ENCODE measurements around the gene ZSWIM5. TPM values are rescaled to one million over a fixed set of nuclear protein-coding genes. Genes with fewer than 3 reads are reported as not detected.
"Not testable (repeated sequence)": the region's sequence is repeated elsewhere in the genome, so short reads cannot be mapped to it uniquely, and the experiment has no call there.

ZSWIM5 gene
- total RNA-seq, 1 experiment from 2014 or later, result 7.9 TPM

DNA sequence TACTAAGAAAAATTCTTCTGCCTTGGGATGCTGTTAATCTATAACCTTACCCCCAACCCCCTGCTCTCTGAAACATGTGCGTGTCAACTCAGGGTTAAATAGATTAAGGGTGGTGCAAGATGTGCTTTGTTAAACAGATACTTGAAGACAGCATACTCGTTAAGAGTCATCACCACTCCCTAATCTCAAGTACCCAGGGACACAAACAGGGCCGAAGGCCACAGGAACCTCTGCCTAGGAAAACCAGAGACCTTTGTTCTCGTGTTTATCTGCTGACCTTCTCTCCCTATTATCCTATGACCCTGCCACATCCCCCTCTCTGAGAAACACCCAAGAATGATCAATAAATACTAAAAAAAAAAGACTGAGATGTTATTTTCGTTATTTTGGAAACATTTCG is 99.5 kb downstream of the ZSWIM5 start:
- DNase-seq (ENCODE audit: low read depth, low spot score); ATAC-seq; H3K27ac ChIP-seq (ENCODE audit: low read length); BruUV-seq (replicated peaks); H3K27me3 ChIP-seq (ENCODE audit: control insufficient read depth, insufficient read depth, low read length); H3K9me3 ChIP-seq (ENCODE audit: control insufficient read depth, insufficient read depth, low read depth, low read length); CTCF ChIA-PET; in situ Hi-C loops (cut with HindIII; ENCODE audit: low pct_unique_long_range_greater_than_20kb, low sequenced_read_pairs); H3K4me3 ChIP-seq (ENCODE audit: low read depth in 2 of 2, low read length in 2 of 2); H3K36me3 ChIP-seq (ENCODE audit: control insufficient read depth, insufficient read depth, low read length); intact Hi-C loops (cut with micrococcal nuclease; ENCODE audit: unreplicated experiment); POLR2A ChIA-PET; H3K4me1 ChIP-seq (ENCODE audit: control insufficient read depth, insufficient read depth, low read length): not testable (repeated sequence)

DNA sequence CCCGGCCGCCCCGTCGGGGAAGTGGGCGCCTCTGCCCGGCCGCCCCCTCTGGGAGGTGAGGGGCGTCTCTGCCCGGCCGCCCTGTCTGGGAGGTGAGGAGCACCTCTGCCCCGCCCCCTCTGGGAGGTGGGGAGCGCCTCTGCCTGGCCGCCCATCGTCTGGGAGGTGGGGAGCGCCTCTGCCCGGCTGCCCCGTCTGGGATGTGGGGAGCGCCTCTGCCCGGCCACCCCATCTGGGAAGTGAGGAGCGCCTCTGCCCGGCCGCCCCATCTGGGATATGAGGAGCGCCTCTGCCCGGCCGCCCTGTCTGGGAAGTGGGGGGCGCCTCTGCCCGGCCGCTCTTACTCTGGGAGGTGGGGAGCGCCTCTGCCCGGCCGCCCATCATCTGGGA is 100.3 kb downstream of the ZSWIM5 start:
- intact Hi-C loops (cut with micrococcal nuclease; ENCODE audit: unreplicated experiment); H3K4me1 ChIP-seq (ENCODE audit: control insufficient read depth, insufficient read depth, low read length); H3K27ac ChIP-seq (ENCODE audit: low read length); BruUV-seq (replicated peaks); in situ Hi-C loops (cut with HindIII; ENCODE audit: low pct_unique_long_range_greater_than_20kb, low sequenced_read_pairs); POLR2A ChIA-PET; H3K4me3 ChIP-seq (ENCODE audit: low read depth in 2 of 2, low read length in 2 of 2); H3K36me3 ChIP-seq (ENCODE audit: control insufficient read depth, insufficient read depth, low read length); DNase-seq (ENCODE audit: low read depth, low spot score); H3K9me3 ChIP-seq (ENCODE audit: control insufficient read depth, insufficient read depth, low read depth, low read length); ATAC-seq; H3K27me3 ChIP-seq (ENCODE audit: control insufficient read depth, insufficient read depth, low read length); CTCF ChIA-PET: not testable (repeated sequence)

DNA sequence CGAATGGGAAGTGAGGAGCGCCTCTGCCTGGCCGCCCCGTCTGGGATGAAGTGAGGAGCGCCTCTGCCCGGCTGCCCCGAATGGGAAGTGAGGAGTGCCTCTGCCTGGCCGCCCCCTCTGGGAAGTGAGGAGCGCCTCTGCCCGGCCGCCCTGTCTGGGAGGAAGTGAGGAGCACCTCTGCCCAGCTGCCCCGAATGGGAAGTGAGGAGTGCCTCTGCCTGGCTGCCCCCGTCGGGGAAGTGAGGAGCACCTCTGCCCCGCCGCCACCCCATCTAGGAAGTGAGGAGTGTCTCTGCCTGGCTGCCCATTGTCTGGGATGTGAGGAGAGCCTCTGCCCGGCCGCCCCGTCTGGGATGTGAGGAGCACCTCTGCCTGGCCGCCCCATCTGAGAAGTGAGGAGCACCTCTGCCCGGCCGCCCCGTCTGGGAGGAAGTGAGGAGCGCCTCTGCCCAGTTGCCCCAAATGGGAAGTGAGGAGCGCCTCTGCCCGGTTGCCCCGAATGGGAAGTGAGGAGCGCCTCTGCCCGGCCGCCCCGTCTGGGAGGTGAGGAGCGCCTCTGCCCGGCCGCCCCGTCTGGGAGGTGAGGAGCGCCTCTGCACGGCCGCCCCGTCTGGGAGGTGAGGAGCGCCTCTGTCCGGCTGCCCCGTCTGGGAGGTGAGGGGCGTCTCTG is 100.8 kb downstream of the ZSWIM5 start:
- ATAC-seq; H3K27me3 ChIP-seq (ENCODE audit: control insufficient read depth, insufficient read depth, low read length); BruUV-seq (replicated peaks); H3K9me3 ChIP-seq (ENCODE audit: control insufficient read depth, insufficient read depth, low read depth, low read length); H3K4me1 ChIP-seq (ENCODE audit: control insufficient read depth, insufficient read depth, low read length); H3K27ac ChIP-seq (ENCODE audit: low read length); H3K4me3 ChIP-seq (ENCODE audit: low read depth in 2 of 2, low read length in 2 of 2); H3K36me3 ChIP-seq (ENCODE audit: control insufficient read depth, insufficient read depth, low read length); POLR2A ChIA-PET; intact Hi-C loops (cut with micrococcal nuclease; ENCODE audit: unreplicated experiment); in situ Hi-C loops (cut with HindIII; ENCODE audit: low pct_unique_long_range_greater_than_20kb, low sequenced_read_pairs); CTCF ChIA-PET; DNase-seq (ENCODE audit: low read depth, low spot score): not testable (repeated sequence)

DNA sequence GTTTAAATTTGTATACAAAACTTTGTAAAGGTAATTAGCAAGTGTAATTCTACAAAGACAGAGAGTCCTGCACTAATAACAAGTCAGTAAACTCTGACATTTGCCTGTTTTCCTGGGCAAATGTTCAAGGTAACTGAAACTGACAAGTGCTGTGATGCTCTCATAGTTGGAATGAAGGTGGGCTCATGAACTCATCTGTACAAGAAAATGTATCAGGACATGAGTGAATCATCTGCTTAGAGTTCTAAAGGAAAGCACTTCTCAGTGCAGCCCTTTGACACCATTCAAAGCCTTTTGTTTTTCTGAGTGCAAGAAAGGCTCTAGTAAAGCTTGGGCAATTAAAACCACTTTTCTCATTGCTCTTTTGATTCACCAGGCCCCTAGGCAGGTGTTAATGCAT is 102.9 kb downstream of the ZSWIM5 start:
- ChIA-PET POLR2A (no interaction called here), CTCF (no interaction called here)
- DNase-seq (ENCODE audit: low read depth, low spot score), result no peak
- TF ChIP-seq POLR2AphosphoS5 (IDR thresholded peaks at IDR 0.05; ENCODE audit: low read depth, low read length), result no peak
- H3K36me3 ChIP-seq (ENCODE audit: control insufficient read depth, insufficient read depth, low read length), result no peaks in the 10 kb centered on the region
- intact Hi-C loops (cut with micrococcal nuclease; ENCODE audit: unreplicated experiment), result no loop called here
- H3K9me3 ChIP-seq (ENCODE audit: control insufficient read depth, insufficient read depth, low read depth, low read length), result no peaks in the 10 kb centered on the region
- H3K4me1 ChIP-seq (ENCODE audit: control insufficient read depth, insufficient read depth, low read length), result no peaks in the 10 kb centered on the region
- no peak for ATAC-seq
- no peaks in the 10 kb centered on the region for H3K27me3 ChIP-seq (ENCODE audit: control insufficient read depth, insufficient read depth, low read length)
- in situ Hi-C loops (cut with HindIII; ENCODE audit: low pct_unique_long_range_greater_than_20kb, low sequenced_read_pairs), result no loop called here
- no peak overlapping the region for H3K27ac ChIP-seq (ENCODE audit: low read length)
- no peak overlapping the region for H3K4me3 ChIP-seq (ENCODE audit: low read depth in 2 of 2, low read length in 2 of 2)
- no TSS peak for BruUV-seq (replicated peaks)

DNA sequence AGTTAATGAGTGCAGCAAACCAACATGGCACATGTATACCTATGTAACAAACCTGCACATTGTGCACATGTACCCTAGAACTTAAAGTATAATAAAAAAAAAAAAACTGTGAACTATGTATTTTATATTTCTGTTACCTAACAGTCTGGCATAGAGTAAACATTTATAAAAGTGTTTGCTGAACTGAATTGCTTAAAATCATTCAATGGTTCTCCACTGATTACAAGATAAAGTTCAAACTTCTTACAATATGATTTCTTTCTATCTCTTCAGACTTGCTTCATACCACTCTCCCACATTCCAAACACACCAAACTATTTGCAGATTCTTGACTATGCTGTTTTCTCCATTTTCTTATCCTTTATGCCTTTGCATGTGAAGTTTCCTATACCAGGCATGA is 104.5 kb downstream of the ZSWIM5 start:
- no peak for DNase-seq (ENCODE audit: low read depth, low spot score)
- Histone ChIP-seq H3K4me1 (ENCODE audit: control insufficient read depth, insufficient read depth, low read length) (no peaks in the 10 kb centered on the region), H3K36me3 (ENCODE audit: control insufficient read depth, insufficient read depth, low read length) (no peaks in the 10 kb centered on the region), H3K27ac (ENCODE audit: low read length) (no peak overlapping the region), H3K4me3 (ENCODE audit: low read depth in 2 of 2, low read length in 2 of 2) (no peak overlapping the region), H3K9me3 (ENCODE audit: control insufficient read depth, insufficient read depth, low read depth, low read length) (no peaks in the 10 kb centered on the region), H3K27me3 (ENCODE audit: control insufficient read depth, insufficient read depth, low read length) (no peaks in the 10 kb centered on the region)
- POLR2A ChIA-PET, result no interaction called here
- CTCF ChIA-PET, result no interaction called here
- in situ Hi-C loops (cut with HindIII; ENCODE audit: low pct_unique_long_range_greater_than_20kb, low sequenced_read_pairs), result no loop called here
- BruUV-seq (replicated peaks), result no TSS peak
- no peak for ATAC-seq
- no peak for TF ChIP-seq SIN3A (IDR thresholded peaks at IDR 0.05; ENCODE audit: borderline replicate concordance, insufficient read depth, low read depth, low read length)
- TF ChIP-seq, protein P1, sequence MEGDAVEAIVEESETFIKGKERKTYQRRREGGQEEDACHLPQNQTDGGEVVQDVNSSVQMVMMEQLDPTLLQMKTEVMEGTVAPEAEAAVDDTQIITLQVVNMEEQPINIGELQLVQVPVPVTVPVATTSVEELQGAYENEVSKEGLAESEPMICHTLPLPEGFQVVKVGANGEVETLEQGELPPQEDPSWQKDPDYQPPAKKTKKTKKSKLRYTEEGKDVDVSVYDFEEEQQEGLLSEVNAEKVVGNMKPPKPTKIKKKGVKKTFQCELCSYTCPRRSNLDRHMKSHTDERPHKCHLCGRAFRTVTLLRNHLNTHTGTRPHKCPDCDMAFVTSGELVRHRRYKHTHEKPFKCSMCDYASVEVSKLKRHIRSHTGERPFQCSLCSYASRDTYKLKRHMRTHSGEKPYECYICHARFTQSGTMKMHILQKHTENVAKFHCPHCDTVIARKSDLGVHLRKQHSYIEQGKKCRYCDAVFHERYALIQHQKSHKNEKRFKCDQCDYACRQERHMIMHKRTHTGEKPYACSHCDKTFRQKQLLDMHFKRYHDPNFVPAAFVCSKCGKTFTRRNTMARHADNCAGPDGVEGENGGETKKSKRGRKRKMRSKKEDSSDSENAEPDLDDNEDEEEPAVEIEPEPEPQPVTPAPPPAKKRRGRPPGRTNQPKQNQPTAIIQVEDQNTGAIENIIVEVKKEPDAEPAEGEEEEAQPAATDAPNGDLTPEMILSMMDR (IDR thresholded peaks at IDR 0.05), result no peak
- TF ChIP-seq, protein P2, sequence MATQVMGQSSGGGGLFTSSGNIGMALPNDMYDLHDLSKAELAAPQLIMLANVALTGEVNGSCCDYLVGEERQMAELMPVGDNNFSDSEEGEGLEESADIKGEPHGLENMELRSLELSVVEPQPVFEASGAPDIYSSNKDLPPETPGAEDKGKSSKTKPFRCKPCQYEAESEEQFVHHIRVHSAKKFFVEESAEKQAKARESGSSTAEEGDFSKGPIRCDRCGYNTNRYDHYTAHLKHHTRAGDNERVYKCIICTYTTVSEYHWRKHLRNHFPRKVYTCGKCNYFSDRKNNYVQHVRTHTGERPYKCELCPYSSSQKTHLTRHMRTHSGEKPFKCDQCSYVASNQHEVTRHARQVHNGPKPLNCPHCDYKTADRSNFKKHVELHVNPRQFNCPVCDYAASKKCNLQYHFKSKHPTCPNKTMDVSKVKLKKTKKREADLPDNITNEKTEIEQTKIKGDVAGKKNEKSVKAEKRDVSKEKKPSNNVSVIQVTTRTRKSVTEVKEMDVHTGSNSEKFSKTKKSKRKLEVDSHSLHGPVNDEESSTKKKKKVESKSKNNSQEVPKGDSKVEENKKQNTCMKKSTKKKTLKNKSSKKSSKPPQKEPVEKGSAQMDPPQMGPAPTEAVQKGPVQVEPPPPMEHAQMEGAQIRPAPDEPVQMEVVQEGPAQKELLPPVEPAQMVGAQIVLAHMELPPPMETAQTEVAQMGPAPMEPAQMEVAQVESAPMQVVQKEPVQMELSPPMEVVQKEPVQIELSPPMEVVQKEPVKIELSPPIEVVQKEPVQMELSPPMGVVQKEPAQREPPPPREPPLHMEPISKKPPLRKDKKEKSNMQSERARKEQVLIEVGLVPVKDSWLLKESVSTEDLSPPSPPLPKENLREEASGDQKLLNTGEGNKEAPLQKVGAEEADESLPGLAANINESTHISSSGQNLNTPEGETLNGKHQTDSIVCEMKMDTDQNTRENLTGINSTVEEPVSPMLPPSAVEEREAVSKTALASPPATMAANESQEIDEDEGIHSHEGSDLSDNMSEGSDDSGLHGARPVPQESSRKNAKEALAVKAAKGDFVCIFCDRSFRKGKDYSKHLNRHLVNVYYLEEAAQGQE (IDR thresholded peaks at IDR 0.05; ENCODE audit: insufficient read depth in 1 of 2, low read depth in 2 of 2, low read length in 1 of 2), result no peak
- no peak for TF ChIP-seq POLR2AphosphoS5 (IDR thresholded peaks at IDR 0.05; ENCODE audit: low read depth, low read length)
- TF ChIP-seq TCF7L2 (IDR thresholded peaks at IDR 0.05; ENCODE audit: low read depth, low read length), result no peak
- intact Hi-C loops (cut with micrococcal nuclease; ENCODE audit: unreplicated experiment), result no loop called here
